ENCODE measurements around the gene ASXL1. TPM values are rescaled to one million over a fixed set of nuclear protein-coding genes. Genes with fewer than 3 reads are reported as not detected.

ASXL1 gene
- polyA plus RNA-seq, 1 of the 3 experiments (the other 2 are of a cell fraction) = 36.6 TPM

DNA sequence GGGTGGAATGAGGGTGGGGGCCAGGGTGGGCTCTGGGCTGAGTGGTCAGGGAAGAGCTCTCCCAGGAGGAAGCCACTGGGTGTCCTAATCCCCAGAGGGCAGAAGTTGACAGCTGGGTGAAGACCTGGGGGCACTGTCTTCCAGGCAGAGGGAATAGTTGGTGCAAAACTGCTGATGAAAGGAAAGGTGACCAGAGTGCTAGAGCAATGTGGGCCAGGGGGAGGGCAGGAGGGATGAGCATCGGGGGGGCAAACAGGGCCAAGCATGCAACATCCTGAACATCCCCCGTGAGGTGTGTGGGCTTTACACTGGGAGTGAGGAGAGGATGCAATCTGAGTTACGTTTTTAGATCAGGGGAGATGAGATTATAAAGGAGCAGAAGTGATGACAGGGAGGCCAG, 129.2 kb downstream of the ASXL1 start (continued):
- TF ChIP-seq, protein P1, sequence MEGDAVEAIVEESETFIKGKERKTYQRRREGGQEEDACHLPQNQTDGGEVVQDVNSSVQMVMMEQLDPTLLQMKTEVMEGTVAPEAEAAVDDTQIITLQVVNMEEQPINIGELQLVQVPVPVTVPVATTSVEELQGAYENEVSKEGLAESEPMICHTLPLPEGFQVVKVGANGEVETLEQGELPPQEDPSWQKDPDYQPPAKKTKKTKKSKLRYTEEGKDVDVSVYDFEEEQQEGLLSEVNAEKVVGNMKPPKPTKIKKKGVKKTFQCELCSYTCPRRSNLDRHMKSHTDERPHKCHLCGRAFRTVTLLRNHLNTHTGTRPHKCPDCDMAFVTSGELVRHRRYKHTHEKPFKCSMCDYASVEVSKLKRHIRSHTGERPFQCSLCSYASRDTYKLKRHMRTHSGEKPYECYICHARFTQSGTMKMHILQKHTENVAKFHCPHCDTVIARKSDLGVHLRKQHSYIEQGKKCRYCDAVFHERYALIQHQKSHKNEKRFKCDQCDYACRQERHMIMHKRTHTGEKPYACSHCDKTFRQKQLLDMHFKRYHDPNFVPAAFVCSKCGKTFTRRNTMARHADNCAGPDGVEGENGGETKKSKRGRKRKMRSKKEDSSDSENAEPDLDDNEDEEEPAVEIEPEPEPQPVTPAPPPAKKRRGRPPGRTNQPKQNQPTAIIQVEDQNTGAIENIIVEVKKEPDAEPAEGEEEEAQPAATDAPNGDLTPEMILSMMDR (IDR thresholded peaks at IDR 0.05) = no peak
- TF ChIP-seq GATA2 (CRISPR knock-in tag; IDR thresholded peaks at IDR 0.05) (no peak), RXRA (IDR thresholded peaks at IDR 0.05; ENCODE audit: borderline replicate concordance, low read depth) (no peak), EZH2phosphoT487 (IDR thresholded peaks at IDR 0.05; ENCODE audit: borderline replicate concordance, low read depth) (no peak), POLR2AphosphoS5 (IDR thresholded peaks at IDR 0.05; ENCODE audit: low read depth, low read length) (no peak)

DNA sequence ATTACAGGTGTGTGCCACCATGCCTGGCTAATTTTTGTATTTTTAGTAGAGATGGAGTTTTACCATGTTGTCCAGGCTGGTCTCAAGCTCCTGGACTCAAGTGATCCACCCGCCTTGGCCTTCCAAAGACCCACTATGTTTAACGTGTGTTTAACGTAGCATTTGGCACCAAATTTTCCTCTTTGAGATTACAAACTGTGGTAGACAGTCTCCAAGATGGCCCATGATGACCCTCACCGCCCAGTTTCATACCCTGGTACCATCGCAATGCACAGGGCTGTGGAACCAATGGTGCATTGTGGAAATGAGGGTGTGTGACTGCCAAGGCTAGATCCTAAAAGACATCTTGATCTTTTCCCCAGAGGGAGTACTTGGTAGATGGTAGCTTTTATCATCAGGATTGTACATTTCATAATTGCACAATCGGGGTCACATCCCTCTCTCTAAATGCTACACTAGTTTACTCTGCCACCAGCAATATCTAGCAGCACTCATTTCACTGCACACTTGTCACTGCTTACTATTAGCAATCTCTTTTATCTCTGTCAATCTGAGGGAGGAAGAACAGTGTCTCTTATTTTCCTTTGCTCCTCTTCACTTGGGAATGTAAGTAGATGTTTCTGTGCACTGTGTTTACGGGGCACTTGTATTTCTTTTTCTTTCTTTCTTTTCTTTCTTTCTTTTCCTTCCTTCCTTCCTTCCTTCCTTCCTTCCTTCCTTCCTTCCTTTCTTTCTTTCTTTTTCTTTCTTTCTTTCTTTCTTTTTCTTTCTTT, 130.1 kb downstream of the ASXL1 start:
- POLR2A ChIA-PET = no interaction called here
- WGBS (ENCODE audit: low lambda C conversion rate) = 80% methylated on average over 7 of the region's 7 CpGs
- no peaks in the 10 kb centered on the region for H3K27me3 ChIP-seq (ENCODE audit: insufficient read depth)
- H3K27ac ChIP-seq (ENCODE audit: low read depth in 2 of 2, low read length in 1 of 2) = no peak overlapping the region
- DNase-seq = no peak
- H3K4me1 ChIP-seq (ENCODE audit: control insufficient read depth in 1 of 2, insufficient read depth in 2 of 2, low read depth in 1 of 2, low read length in 1 of 2) = peaks cover 0 to 18% of the 10 kb centered on the region in 2 experiments; a peak in 2 of 4 replicates
- CTCF ChIA-PET = interaction anchor here (0.6 kb wide), 1 partner anchor 32 kb away, joined by 3 read pairs; no protein-coding TSS in a partner anchor
- no peak for TF ChIP-seq GABPA (IDR thresholded peaks at IDR 0.05; ENCODE audit: low read depth)
- TF ChIP-seq NRF1 (IDR thresholded peaks at IDR 0.05; ENCODE audit: low read depth, low read length) = no peak
- no peak for TF ChIP-seq REST (IDR thresholded peaks at IDR 0.05; ENCODE audit: low read depth, low read length)
- no peak for TF ChIP-seq EZH2phosphoT487 (IDR thresholded peaks at IDR 0.05; ENCODE audit: borderline replicate concordance, low read depth)
- TF ChIP-seq, protein P2, sequence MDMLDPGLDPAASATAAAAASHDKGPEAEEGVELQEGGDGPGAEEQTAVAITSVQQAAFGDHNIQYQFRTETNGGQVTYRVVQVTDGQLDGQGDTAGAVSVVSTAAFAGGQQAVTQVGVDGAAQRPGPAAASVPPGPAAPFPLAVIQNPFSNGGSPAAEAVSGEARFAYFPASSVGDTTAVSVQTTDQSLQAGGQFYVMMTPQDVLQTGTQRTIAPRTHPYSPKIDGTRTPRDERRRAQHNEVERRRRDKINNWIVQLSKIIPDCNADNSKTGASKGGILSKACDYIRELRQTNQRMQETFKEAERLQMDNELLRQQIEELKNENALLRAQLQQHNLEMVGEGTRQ (IDR thresholded peaks at IDR 0.05; ENCODE audit: borderline replicate concordance, low read depth, low read length) = no peak
- TF ChIP-seq NFIC (IDR thresholded peaks at IDR 0.05; ENCODE audit: borderline replicate concordance) = no peak
- TF ChIP-seq FOSL2 (IDR thresholded peaks at IDR 0.05; ENCODE audit: borderline replicate concordance, low read depth) = no peak
- no peak for TF ChIP-seq POLR2AphosphoS5 (IDR thresholded peaks at IDR 0.05; ENCODE audit: low read depth, low read length)
- no peak for TF ChIP-seq TCF12 (IDR thresholded peaks at IDR 0.05)
- no peak overlapping the region for H3K4me2 ChIP-seq
- H3K4me3 ChIP-seq (ENCODE audit: low read depth in 2 of 2, low read length in 1 of 2) = no peak overlapping the region
- H3K9ac ChIP-seq = no peak overlapping the region
- no peaks in the 10 kb centered on the region for H3K9me3 ChIP-seq
- no peaks in the 10 kb centered on the region for H3K79me2 ChIP-seq (ENCODE audit: insufficient read depth)
- H3K36me3 ChIP-seq (replicated peaks in 1 of 2; ENCODE audit: control insufficient read depth in 1 of 2, insufficient read depth in 2 of 2, low read length in 1 of 2) = no peaks in the 10 kb centered on the region
- no peak overlapping the region for H2AFZ ChIP-seq (ENCODE audit: low read depth)
- H3F3A ChIP-seq (replicated peaks; ENCODE audit: insufficient read depth) = peaks cover 5% of the 10 kb centered on the region
- H4K20me1 ChIP-seq (ENCODE audit: insufficient read depth) = no peaks in the 10 kb centered on the region
- no peaks in the 10 kb centered on the region for H3K9me2 ChIP-seq

Other genes starting within 250 kb of the ASXL1 start
- gene TM9SF4, start 248.6 kb upstream of the ASXL1 start, polyA plus RNA-seq (2012; rRNA removed) = 61.0 and 67.8 TPM in 2 replicates
- 4.0 and 4.3 TPM in 2 replicates for gene PLAGL2, start 150.6 kb upstream of the ASXL1 start, polyA plus RNA-seq (2012; rRNA removed)
- gene POFUT1, start 150.5 kb upstream of the ASXL1 start, polyA plus RNA-seq (2012; rRNA removed) = 35.6 and 40.5 TPM in 2 replicates
- gene KIF3B, start 80.7 kb upstream of the ASXL1 start, polyA plus RNA-seq (2012; rRNA removed) = 18.6 and 23.8 TPM in 2 replicates
- gene NOL4L, start 227.0 kb downstream of the ASXL1 start, polyA plus RNA-seq (2012; rRNA removed) = 10.4 and 14.3 TPM in 2 replicates